ENCODE measurements around the gene KDM4C. TPM values are rescaled to one million over a fixed set of nuclear protein-coding genes. Genes with fewer than 3 reads are reported as not detected.

The KDM4C gene
- total RNA-seq, 2 experiments from 2014 or later, result 60.1 to 61.3 TPM

- Histone ChIP-seq H3K36me3 (ENCODE audit: insufficient read depth, low read length) (peaks cover 26% of the 10 kb centered on the region), H3K4me3 (ENCODE audit: low read length) (no peak overlapping the region), H3K9me3 (ENCODE audit: control insufficient read depth in 1 of 2, insufficient read depth in 1 of 2, low read length in 2 of 2) (peaks cover 0 to 5% of the 10 kb centered on the region in 2 experiments), H3K27ac (ENCODE audit: low read depth in 1 of 2, low read length in 2 of 2) (no peak overlapping the region), H3K4me1 (ENCODE audit: insufficient read depth, low read length) (peaks cover 42% of the 10 kb centered on the region), H3K27me3 (ENCODE audit: control insufficient read depth in 1 of 2, insufficient read depth in 2 of 2, low read length in 2 of 2) (no peaks in the 10 kb centered on the region)
- ATAC-seq (ENCODE audit: poor library complexity), result no peak
- peaks cover 56% of the 10 kb centered on the region for H3K4me1 Mint-ChIP-seq (ENCODE audit: low read depth)
- no peak overlapping the region for H3K4me3 Mint-ChIP-seq
- no peaks in the 10 kb centered on the region for H3K9me3 Mint-ChIP-seq
- H3K36me3 Mint-ChIP-seq (ENCODE audit: low read depth), result peaks cover 82% of the 10 kb centered on the region
- peak overlapping the region; percentile 11 for H3K27ac Mint-ChIP-seq
- DNase-seq, result no peak
- TF ChIP-seq, protein P1, sequence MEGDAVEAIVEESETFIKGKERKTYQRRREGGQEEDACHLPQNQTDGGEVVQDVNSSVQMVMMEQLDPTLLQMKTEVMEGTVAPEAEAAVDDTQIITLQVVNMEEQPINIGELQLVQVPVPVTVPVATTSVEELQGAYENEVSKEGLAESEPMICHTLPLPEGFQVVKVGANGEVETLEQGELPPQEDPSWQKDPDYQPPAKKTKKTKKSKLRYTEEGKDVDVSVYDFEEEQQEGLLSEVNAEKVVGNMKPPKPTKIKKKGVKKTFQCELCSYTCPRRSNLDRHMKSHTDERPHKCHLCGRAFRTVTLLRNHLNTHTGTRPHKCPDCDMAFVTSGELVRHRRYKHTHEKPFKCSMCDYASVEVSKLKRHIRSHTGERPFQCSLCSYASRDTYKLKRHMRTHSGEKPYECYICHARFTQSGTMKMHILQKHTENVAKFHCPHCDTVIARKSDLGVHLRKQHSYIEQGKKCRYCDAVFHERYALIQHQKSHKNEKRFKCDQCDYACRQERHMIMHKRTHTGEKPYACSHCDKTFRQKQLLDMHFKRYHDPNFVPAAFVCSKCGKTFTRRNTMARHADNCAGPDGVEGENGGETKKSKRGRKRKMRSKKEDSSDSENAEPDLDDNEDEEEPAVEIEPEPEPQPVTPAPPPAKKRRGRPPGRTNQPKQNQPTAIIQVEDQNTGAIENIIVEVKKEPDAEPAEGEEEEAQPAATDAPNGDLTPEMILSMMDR (IDR thresholded peaks at IDR 0.05), result no peak
- ChIA-PET POLR2A (no interaction called here), CTCF (no interaction called here)
- intact Hi-C loops (cut with DNase I, micrococcal nuclease), result no loop called here
- H3K27me3 Mint-ChIP-seq, result no peaks in the 10 kb centered on the region
Measured at GRCh38 chr9:7147121-7148090, 389.6 kb downstream of the KDM4C start.

DNA sequence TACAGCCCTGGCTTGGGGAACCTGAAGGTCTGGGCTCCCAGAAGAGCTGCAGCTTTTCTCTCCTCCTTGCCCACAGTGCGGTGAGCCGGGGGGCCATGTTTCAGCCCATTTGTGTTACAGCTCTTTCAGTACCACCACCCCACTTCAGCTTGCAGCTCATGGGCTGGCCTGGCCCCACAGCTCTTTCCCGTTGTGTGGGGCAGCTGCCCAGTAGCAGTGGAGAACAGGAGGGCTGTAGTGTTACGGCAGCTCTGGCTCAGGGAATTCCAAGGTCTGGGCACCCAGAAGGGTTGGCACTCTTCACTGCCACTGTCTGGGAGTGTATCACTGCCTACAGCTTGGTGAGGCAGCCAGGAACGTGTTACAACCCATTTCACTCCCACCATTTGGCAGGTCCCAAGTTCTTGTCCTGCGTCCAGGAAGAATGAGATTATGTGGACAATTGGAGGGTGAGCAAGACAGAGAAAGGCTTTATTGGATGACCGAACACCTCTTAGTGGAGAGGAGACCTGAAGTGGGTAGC, 390.5 kb downstream of the KDM4C start:
- DNase-seq, result no peak
- peaks cover 54% of the 10 kb centered on the region for H3K4me1 Mint-ChIP-seq (ENCODE audit: low read depth)
- no peak overlapping the region for H3K4me3 Mint-ChIP-seq
- TF ChIP-seq, protein P1 (IDR thresholded peaks at IDR 0.05), result no peak
- H3K27me3 ChIP-seq (ENCODE audit: control insufficient read depth in 1 of 2, insufficient read depth in 2 of 2, low read length in 2 of 2), result no peaks in the 10 kb centered on the region
- peak overlapping the region; percentile 27 for H3K27ac Mint-ChIP-seq
- no peak overlapping the region for H3K4me3 ChIP-seq (ENCODE audit: low read length)
- ChIA-PET CTCF (no interaction called here), POLR2A (no interaction called here)
- peaks cover 0 to 5% of the 10 kb centered on the region in 2 experiments for H3K9me3 ChIP-seq (ENCODE audit: control insufficient read depth in 1 of 2, insufficient read depth in 1 of 2, low read length in 2 of 2)
- no peak overlapping the region for H3K27ac ChIP-seq (ENCODE audit: low read depth in 1 of 2, low read length in 2 of 2)
- no peaks in the 10 kb centered on the region for H3K9me3 Mint-ChIP-seq
- H3K27me3 Mint-ChIP-seq, result no peaks in the 10 kb centered on the region
- peaks cover 42% of the 10 kb centered on the region for H3K4me1 ChIP-seq (ENCODE audit: insufficient read depth, low read length)
- H3K36me3 Mint-ChIP-seq (ENCODE audit: low read depth), result peaks cover 82% of the 10 kb centered on the region
- intact Hi-C loops (cut with DNase I, micrococcal nuclease), result no loop called here
- peaks cover 29% of the 10 kb centered on the region for H3K36me3 ChIP-seq (ENCODE audit: insufficient read depth, low read length)
- no peak for ATAC-seq (ENCODE audit: poor library complexity)

DNA sequence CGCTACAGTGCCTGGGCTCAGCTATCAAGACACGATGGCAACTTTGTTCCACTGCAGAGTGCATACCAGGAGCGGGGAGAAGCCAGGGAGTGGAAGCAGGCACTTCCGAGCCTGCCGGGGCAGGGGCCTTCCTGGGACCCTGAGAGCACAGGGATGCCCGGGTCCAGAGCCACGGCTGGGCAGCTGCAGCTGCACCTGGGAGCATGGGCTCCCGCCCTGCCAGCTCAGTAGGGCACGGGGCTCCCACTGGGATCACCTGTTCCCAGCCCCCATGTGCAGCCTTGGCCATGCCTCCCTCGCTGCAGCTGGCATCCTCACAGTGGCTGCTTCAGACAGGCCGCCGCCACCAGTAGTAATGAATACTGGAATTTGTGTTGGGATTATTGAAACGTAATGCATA, 391.5 kb downstream of the KDM4C start:
- ChIA-PET CTCF (no interaction called here), POLR2A (interaction anchor here (0.9 kb wide), 1 partner anchor 9 kb away, joined by 5 read pairs; no protein-coding TSS in a partner anchor)
- ATAC-seq (ENCODE audit: poor library complexity) (no peak), DNase-seq (no peak)
- peaks cover 34% of the 10 kb centered on the region for H3K36me3 ChIP-seq (ENCODE audit: insufficient read depth, low read length)
- peak overlapping the region; percentile 42 for H3K4me3 Mint-ChIP-seq
- H3K27me3 ChIP-seq (ENCODE audit: control insufficient read depth in 1 of 2, insufficient read depth in 2 of 2, low read length in 2 of 2), result no peaks in the 10 kb centered on the region
- peak overlapping the region in 1 of 2 donors; percentile 3 for H3K27ac ChIP-seq (ENCODE audit: low read depth in 1 of 2, low read length in 2 of 2)
- H3K4me3 ChIP-seq (ENCODE audit: low read length), result no peak overlapping the region
- H3K9me3 ChIP-seq (ENCODE audit: control insufficient read depth in 1 of 2, insufficient read depth in 1 of 2, low read length in 2 of 2), result peaks cover 0 to 8% of the 10 kb centered on the region in 2 experiments
- no peaks in the 10 kb centered on the region for H3K9me3 Mint-ChIP-seq
- peak overlapping the region; percentile 85 for H3K27ac Mint-ChIP-seq
- intact Hi-C loops (cut with DNase I, micrococcal nuclease), result no loop called here
- H3K36me3 Mint-ChIP-seq (ENCODE audit: low read depth), result peaks cover 82% of the 10 kb centered on the region
- H3K4me1 ChIP-seq (ENCODE audit: insufficient read depth, low read length), result peaks cover 42% of the 10 kb centered on the region
- peaks cover 54% of the 10 kb centered on the region for H3K4me1 Mint-ChIP-seq (ENCODE audit: low read depth)
- TF ChIP-seq, protein P1 (IDR thresholded peaks at IDR 0.05), result no peak
- no peaks in the 10 kb centered on the region for H3K27me3 Mint-ChIP-seq
